ENCODE measurements around the gene SIX4.

SIX4 gene

DNA sequence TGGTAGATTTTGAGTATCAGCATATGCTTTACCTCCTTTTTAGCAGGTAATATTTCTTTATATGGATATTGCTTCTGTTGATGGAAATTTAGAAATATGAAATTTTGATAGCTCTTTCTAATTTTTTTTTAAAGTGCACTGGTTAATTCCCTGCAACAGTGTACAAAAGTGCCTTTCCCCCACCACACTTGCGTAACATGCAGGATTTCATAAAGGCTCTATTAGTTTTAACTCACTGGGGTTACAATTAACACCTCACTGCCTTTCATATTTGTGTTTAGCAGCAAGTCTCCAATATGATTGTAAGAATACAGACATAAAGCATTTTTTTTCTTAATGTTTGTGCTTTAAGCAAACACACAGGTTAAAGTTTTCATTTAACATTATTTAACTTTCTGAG lies 36.1 kb upstream of the SIX4 start:
- H3K9me3 Mint-ChIP-seq, result no peaks in the 10 kb centered on the region
- no peaks in the 10 kb centered on the region for H3K27me3 Mint-ChIP-seq (ENCODE audit: low read depth, poor library complexity)
- no peak for DNase-seq
- TF ChIP-seq, protein P1, sequence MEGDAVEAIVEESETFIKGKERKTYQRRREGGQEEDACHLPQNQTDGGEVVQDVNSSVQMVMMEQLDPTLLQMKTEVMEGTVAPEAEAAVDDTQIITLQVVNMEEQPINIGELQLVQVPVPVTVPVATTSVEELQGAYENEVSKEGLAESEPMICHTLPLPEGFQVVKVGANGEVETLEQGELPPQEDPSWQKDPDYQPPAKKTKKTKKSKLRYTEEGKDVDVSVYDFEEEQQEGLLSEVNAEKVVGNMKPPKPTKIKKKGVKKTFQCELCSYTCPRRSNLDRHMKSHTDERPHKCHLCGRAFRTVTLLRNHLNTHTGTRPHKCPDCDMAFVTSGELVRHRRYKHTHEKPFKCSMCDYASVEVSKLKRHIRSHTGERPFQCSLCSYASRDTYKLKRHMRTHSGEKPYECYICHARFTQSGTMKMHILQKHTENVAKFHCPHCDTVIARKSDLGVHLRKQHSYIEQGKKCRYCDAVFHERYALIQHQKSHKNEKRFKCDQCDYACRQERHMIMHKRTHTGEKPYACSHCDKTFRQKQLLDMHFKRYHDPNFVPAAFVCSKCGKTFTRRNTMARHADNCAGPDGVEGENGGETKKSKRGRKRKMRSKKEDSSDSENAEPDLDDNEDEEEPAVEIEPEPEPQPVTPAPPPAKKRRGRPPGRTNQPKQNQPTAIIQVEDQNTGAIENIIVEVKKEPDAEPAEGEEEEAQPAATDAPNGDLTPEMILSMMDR (IDR thresholded peaks at IDR 0.05), result no peak
- no peak overlapping the region for H3K4me3 Mint-ChIP-seq
- H3K4me1 Mint-ChIP-seq, result peaks cover 30% of the 10 kb centered on the region
- peaks cover 11% of the 10 kb centered on the region for H3K36me3 Mint-ChIP-seq (ENCODE audit: low read depth)
- no peak overlapping the region for H3K27ac Mint-ChIP-seq

DNA sequence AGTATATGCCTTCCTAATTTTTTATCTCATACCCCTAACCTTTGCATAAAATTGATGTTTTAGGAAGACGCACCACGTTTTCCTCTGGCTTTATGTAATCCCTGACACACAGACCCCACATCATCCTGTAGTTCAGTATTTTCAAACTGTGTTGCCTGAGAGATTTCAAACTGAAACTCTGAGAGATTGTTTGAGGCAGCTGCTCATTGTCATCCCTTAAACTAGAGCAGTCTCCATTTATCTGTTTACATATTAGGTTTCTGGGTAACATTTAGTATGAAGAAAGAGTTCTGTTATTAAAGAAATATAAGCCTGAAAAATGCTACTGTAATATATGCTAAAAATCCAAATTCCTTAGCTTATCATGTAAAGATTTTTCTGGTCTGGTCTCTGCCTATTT lies 34.7 kb upstream of the SIX4 start:
- H3K9me3 Mint-ChIP-seq, result no peaks in the 10 kb centered on the region
- H3K27ac Mint-ChIP-seq, result peak overlapping the region; percentile 94
- TF ChIP-seq, protein P1 (IDR thresholded peaks at IDR 0.05), result no peak
- DNase-seq, result no peak
- peaks cover 11% of the 10 kb centered on the region for H3K36me3 Mint-ChIP-seq (ENCODE audit: low read depth)
- no peak overlapping the region for H3K4me3 Mint-ChIP-seq
- H3K27me3 Mint-ChIP-seq (ENCODE audit: low read depth, poor library complexity), result no peaks in the 10 kb centered on the region
- peaks cover 30% of the 10 kb centered on the region for H3K4me1 Mint-ChIP-seq

DNA sequence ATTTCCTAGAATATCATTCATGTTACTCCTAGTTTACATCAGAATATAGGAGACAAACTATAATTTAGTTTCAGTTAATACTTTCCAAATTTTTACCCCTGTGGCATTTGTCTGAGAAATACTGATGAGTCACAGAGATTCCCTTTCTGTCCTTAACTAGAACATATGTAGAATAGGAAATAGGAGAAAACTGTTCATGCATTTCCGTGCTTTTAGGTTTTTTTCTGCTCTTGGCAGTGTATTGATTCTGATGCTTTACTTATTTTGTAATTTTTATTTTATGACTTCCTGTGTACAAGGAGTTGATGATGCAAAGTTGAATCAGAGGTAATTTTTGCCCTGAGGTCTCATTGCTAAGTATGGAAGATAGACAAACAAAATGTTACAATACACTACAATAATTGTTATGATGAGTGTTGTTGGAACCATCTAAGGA lies 33.4 kb upstream of the SIX4 start:
- no peak overlapping the region for H3K4me3 Mint-ChIP-seq
- H3K9me3 Mint-ChIP-seq, result peaks cover 4% of the 10 kb centered on the region
- no peak for DNase-seq
- TF ChIP-seq, protein P1 (IDR thresholded peaks at IDR 0.05), result no peak
- peaks cover 30% of the 10 kb centered on the region for H3K4me1 Mint-ChIP-seq
- no peak overlapping the region for H3K27ac Mint-ChIP-seq
- peaks cover 22% of the 10 kb centered on the region for H3K36me3 Mint-ChIP-seq (ENCODE audit: low read depth)
- no peaks in the 10 kb centered on the region for H3K27me3 Mint-ChIP-seq (ENCODE audit: low read depth, poor library complexity)

DNA sequence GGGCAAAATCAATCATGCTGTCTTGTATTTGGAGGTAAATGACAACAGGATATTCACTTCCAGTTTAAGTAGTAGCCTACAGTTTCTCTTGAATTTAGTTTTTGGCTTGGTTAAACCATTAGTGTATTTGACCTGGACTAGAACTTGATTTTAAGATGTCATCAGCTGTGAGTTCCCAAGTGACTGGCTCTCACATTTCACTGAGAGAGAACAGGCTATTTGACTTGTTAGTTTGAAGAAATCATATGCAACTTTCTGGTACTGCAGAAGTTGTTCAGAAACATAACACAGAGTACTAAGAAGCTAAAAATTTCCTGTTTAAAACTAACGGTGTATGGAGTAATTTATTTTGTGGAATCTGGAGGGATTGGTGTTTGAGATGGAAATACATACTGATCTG lies 32.7 kb upstream of the SIX4 start:
- peaks cover 29% of the 10 kb centered on the region for H3K36me3 Mint-ChIP-seq (ENCODE audit: low read depth)
- no peaks in the 10 kb centered on the region for H3K27me3 Mint-ChIP-seq (ENCODE audit: low read depth, poor library complexity)
- TF ChIP-seq, protein P1 (IDR thresholded peaks at IDR 0.05), result no peak
- no peak overlapping the region for H3K27ac Mint-ChIP-seq
- no peak overlapping the region for H3K4me3 Mint-ChIP-seq
- H3K9me3 Mint-ChIP-seq, result peaks cover 4% of the 10 kb centered on the region
- DNase-seq, result no peak
- H3K4me1 Mint-ChIP-seq, result peaks cover 30% of the 10 kb centered on the region

DNA sequence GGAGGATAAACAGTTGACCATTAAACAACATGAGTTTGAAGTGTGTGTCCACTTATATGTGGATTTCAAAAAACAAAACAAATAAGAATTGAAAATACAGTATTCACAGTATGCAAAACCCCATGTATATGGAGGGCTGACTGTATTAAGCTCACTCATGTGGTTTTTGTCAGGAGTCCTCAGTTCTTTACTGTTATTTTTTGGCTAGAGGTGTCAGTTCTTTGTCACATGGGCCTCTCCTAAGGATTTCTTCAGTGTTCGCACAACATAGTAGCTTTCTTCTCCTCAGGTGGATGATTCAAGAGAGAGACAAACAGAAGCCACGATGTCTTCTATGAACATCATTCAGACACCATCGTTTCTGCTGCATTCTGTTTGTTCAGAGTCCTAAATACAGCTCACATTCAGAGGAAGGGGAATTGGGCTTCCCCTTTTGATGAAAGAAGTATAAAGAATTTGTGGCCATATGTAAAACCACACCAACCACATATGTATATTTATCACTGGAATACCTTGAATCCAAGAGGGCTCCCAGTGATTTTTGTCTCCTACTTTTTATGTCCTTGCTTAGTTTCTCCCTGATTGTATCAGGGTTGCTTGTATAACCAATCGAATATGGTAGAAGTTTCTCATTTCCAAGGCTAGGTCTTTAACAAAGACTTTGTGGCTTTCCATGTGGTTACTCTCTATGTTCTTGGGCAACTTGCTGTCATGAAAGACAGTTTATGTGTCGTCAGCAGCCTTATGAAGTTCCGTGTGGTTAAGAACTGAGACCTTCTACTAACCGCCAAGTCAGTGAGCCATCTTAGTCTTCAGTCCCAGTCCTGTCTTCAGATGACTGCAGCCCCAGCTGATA lies 29.3 kb upstream of the SIX4 start:
- TF ChIP-seq, protein P1 (IDR thresholded peaks at IDR 0.05), result no peak
- peak overlapping the region; percentile 18 for H3K27ac Mint-ChIP-seq
- H3K4me1 Mint-ChIP-seq, result peaks cover 20% of the 10 kb centered on the region
- H3K4me3 Mint-ChIP-seq, result no peak overlapping the region
- no peaks in the 10 kb centered on the region for H3K27me3 Mint-ChIP-seq (ENCODE audit: low read depth, poor library complexity)
- peaks cover 4% of the 10 kb centered on the region for H3K9me3 Mint-ChIP-seq
- no peak for DNase-seq
- H3K36me3 Mint-ChIP-seq (ENCODE audit: low read depth), result peaks cover 33% of the 10 kb centered on the region

DNA sequence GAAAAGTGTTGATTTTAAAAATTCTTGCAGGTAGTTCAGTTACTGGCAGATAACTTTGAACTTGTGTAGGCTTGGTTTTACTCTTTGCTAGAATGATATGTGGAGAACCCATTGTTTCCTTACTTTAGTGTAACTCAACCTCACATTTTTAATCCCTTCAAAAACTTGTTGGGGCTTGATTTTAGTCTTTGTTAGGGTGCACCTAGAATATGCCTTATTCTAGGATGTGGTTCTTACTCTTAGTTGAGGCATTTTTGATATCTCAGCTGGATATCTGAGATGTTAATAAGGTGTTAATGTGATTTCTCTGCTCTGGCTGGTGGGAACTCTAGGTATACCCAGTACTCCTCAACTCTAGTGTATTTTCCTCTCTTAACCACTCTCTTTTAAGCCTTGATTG lies 20.4 kb upstream of the SIX4 start:
- no peak for DNase-seq
- no peaks in the 10 kb centered on the region for H3K27me3 Mint-ChIP-seq (ENCODE audit: low read depth, poor library complexity)
- H3K9me3 Mint-ChIP-seq, result peaks cover 31% of the 10 kb centered on the region
- no peaks in the 10 kb centered on the region for H3K4me1 Mint-ChIP-seq
- H3K36me3 Mint-ChIP-seq (ENCODE audit: low read depth), result peaks cover 71% of the 10 kb centered on the region
- TF ChIP-seq, protein P1 (IDR thresholded peaks at IDR 0.05), result no peak
- no peak overlapping the region for H3K4me3 Mint-ChIP-seq
- H3K27ac Mint-ChIP-seq, result no peak overlapping the region
